Activated T-cell treated with anti-CD3 and anti-CD28 coated beads for 24 hours (primary cell): ENCODE measurements around the gene LRP5.
"Not testable (repeated sequence)": the region's sequence is repeated elsewhere in the genome, so short reads cannot be mapped to it uniquely, and the experiment has no call there.

Source experiments
- DNase-seq: peaks from one replicate; pipeline ENCODE4 v3.0.0-alpha.2; 2020; ENCODE audit warnings: low read depth

The LRP5 gene

GRCh38 chr11:68469642-68470041 lies 157.3 kb downstream of the LRP5 start:
- DNase-seq, result no peak

- no peak for DNase-seq
Measured at GRCh38 chr11:68470304-68470811, 158.0 kb downstream of the LRP5 start.

GRCh38 chr11:68471360-68472340 lies 159.3 kb downstream of the LRP5 start:
- peak; percentile 30 for DNase-seq

- no peak for DNase-seq
Measured at GRCh38 chr11:68472778-68473177, 160.4 kb downstream of the LRP5 start.

- DNase-seq, result no peak
Measured at GRCh38 chr11:68473693-68474092, 161.3 kb downstream of the LRP5 start.

- DNase-seq, result not testable (repeated sequence)
Measured at GRCh38 chr11:68475626-68476025, 163.2 kb downstream of the LRP5 start.

GRCh38 chr11:68479390-68479789 lies 167.0 kb downstream of the LRP5 start:
- DNase-seq, result no peak

- no peak for DNase-seq
Measured at GRCh38 chr11:68480193-68480592, 167.8 kb downstream of the LRP5 start.

- DNase-seq, result no peak
Measured at GRCh38 chr11:68480852-68481510, 168.6 kb downstream of the LRP5 start.

GRCh38 chr11:68481579-68482240 lies 169.3 kb downstream of the LRP5 start:
- DNase-seq, result no peak

- no peak for DNase-seq
Measured at GRCh38 chr11:68488623-68489022, 176.2 kb downstream of the LRP5 start.

GRCh38 chr11:68495220-68495729 lies 182.9 kb downstream of the LRP5 start:
- DNase-seq, result no peak

GRCh38 chr11:68495872-68496271 lies 183.5 kb downstream of the LRP5 start:
- no peak for DNase-seq

- DNase-seq, result no peak
Measured at GRCh38 chr11:68497761-68498160, 185.4 kb downstream of the LRP5 start.

GRCh38 chr11:68498321-68498720 lies 185.9 kb downstream of the LRP5 start:
- DNase-seq, result no peak
